ENCODE data around the gene PITPNM1.

- TF ChIP-seq CTCF (IDR thresholded peaks at IDR 0.05): no peak
- TF ChIP-seq POLR2A (IDR thresholded peaks at IDR 0.05): no peak
These were observed 1.4 kb upstream of the PITPNM1 start for GRCh38 chr11:67506426-67507051.
